Measurements from ENCODE around the gene SH3GL3.

SH3GL3 gene

GRCh38 chr15:83561661-83562060 is 114.5 kb downstream of the SH3GL3 start:
- no peak for TF ChIP-seq CTCF (IDR thresholded peaks at IDR 0.05)
- no peak for DNase-seq
- no peak overlapping the region for H3K4me3 Mint-ChIP-seq
- H3K9me3 Mint-ChIP-seq: no peaks in the 10 kb centered on the region
- H3K4me1 Mint-ChIP-seq: no peaks in the 10 kb centered on the region
- H3K27me3 Mint-ChIP-seq (ENCODE audit: low read depth, poor library complexity): peaks cover 5% of the 10 kb centered on the region
- H3K27ac Mint-ChIP-seq: no peak overlapping the region
- H3K36me3 Mint-ChIP-seq (ENCODE audit: low read depth): no peaks in the 10 kb centered on the region

GRCh38 chr15:83565138-83565537 is 118.0 kb downstream of the SH3GL3 start:
- DNase-seq: no peak
- Mint-ChIP-seq H3K4me3 (no peak overlapping the region), H3K27me3 (ENCODE audit: low read depth, poor library complexity) (peaks cover 5% of the 10 kb centered on the region), H3K36me3 (ENCODE audit: low read depth) (no peaks in the 10 kb centered on the region), H3K9me3 (no peaks in the 10 kb centered on the region), H3K4me1 (no peaks in the 10 kb centered on the region), H3K27ac (no peak overlapping the region)
- TF ChIP-seq CTCF (IDR thresholded peaks at IDR 0.05): no peak

- Mint-ChIP-seq H3K27ac (no peak overlapping the region), H3K4me3 (no peak overlapping the region), H3K27me3 (ENCODE audit: low read depth, poor library complexity) (peaks cover 5% of the 10 kb centered on the region), H3K36me3 (ENCODE audit: low read depth) (no peaks in the 10 kb centered on the region), H3K4me1 (no peaks in the 10 kb centered on the region), H3K9me3 (no peaks in the 10 kb centered on the region)
- TF ChIP-seq CTCF (IDR thresholded peaks at IDR 0.05): peak; percentile 72
- DNase-seq: peak; percentile 23
Measured at GRCh38 chr15:83565553-83566159, 118.5 kb downstream of the SH3GL3 start.

- H3K36me3 Mint-ChIP-seq (ENCODE audit: low read depth): no peaks in the 10 kb centered on the region
- TF ChIP-seq CTCF (IDR thresholded peaks at IDR 0.05): no peak
- H3K27ac Mint-ChIP-seq: no peak overlapping the region
- peaks cover 8% of the 10 kb centered on the region for H3K27me3 Mint-ChIP-seq (ENCODE audit: low read depth, poor library complexity)
- DNase-seq: no peak
- no peaks in the 10 kb centered on the region for H3K4me1 Mint-ChIP-seq
- no peaks in the 10 kb centered on the region for H3K9me3 Mint-ChIP-seq
- no peak overlapping the region for H3K4me3 Mint-ChIP-seq
Measured at GRCh38 chr15:83567318-83567717, 120.2 kb downstream of the SH3GL3 start.

GRCh38 chr15:83569341-83569740 is 122.2 kb downstream of the SH3GL3 start:
- peaks cover 6% of the 10 kb centered on the region for H3K27me3 Mint-ChIP-seq (ENCODE audit: low read depth, poor library complexity)
- H3K36me3 Mint-ChIP-seq (ENCODE audit: low read depth): no peaks in the 10 kb centered on the region
- H3K27ac Mint-ChIP-seq: no peak overlapping the region
- no peaks in the 10 kb centered on the region for H3K9me3 Mint-ChIP-seq
- TF ChIP-seq CTCF (IDR thresholded peaks at IDR 0.05): no peak
- no peak overlapping the region for H3K4me3 Mint-ChIP-seq
- no peak for DNase-seq
- H3K4me1 Mint-ChIP-seq: peaks cover 8% of the 10 kb centered on the region

GRCh38 chr15:83570756-83571155 is 123.6 kb downstream of the SH3GL3 start:
- DNase-seq: no peak
- TF ChIP-seq CTCF (IDR thresholded peaks at IDR 0.05): no peak
- Mint-ChIP-seq H3K4me1 (peaks cover 21% of the 10 kb centered on the region), H3K36me3 (ENCODE audit: low read depth) (no peaks in the 10 kb centered on the region), H3K9me3 (no peaks in the 10 kb centered on the region), H3K4me3 (no peak overlapping the region), H3K27me3 (ENCODE audit: low read depth, poor library complexity) (peaks cover 3% of the 10 kb centered on the region), H3K27ac (no peak overlapping the region)
